GM19239 (cell line): ENCODE measurements around the gene KLC1.

Experiments
- DNase-seq: peaks from one replicate; pipeline ENCODE4 v3.0.0; 2011; ENCODE audit warnings: low spot score; ENCODE audit not compliant: insufficient read length
- FAIRE-seq: peaks from 2 replicates; lab custom pipeline; 2011; peaks lifted over from hg19 to GRCh38; lab: Jason Lieb, UNC

Gene KLC1

GRCh38 chr14:103700753-103701490 lies 71.9 kb downstream of the KLC1 start:
- FAIRE-seq (no peak), DNase-seq (no peak)

GRCh38 chr14:103702095-103702494 lies 73.1 kb downstream of the KLC1 start:
- FAIRE-seq (no peak), DNase-seq (no peak)

GRCh38 chr14:103702497-103703432 lies 73.8 kb downstream of the KLC1 start:
- DNase-seq (no peak), FAIRE-seq (no peak)

- FAIRE-seq (no peak), DNase-seq (no peak)
Observed at GRCh38 chr14:103703433-103704385, 74.7 kb downstream of the KLC1 start.

- FAIRE-seq: no peak
Observed at GRCh38 chr14:103704708-103705107, 75.7 kb downstream of the KLC1 start.

GRCh38 chr14:103705118-103705503 lies 76.1 kb downstream of the KLC1 start:
- FAIRE-seq (no peak), DNase-seq (no peak)

More at GRCh38 chr14:103704708-103705107, 75.7 kb downstream of the KLC1 start:
- no peak for DNase-seq

GRCh38 chr14:103705504-103706284 lies 76.7 kb downstream of the KLC1 start:
- no peak for FAIRE-seq
- no peak for DNase-seq

- FAIRE-seq (no peak), DNase-seq (no peak)
Observed at GRCh38 chr14:103706551-103707328, 77.7 kb downstream of the KLC1 start.

- DNase-seq (no peak), FAIRE-seq (no peak)
Observed at GRCh38 chr14:103707329-103708263, 78.6 kb downstream of the KLC1 start.

GRCh38 chr14:103708750-103709187 lies 79.8 kb downstream of the KLC1 start:
- no peak for DNase-seq
- FAIRE-seq: no peak

- no peak for FAIRE-seq
Observed at GRCh38 chr14:103709814-103710213, 80.8 kb downstream of the KLC1 start.

GRCh38 chr14:103710771-103711377 lies 81.9 kb downstream of the KLC1 start:
- no peak for DNase-seq
- no peak for FAIRE-seq

More at GRCh38 chr14:103709814-103710213, 80.8 kb downstream of the KLC1 start:
- no peak for DNase-seq

- DNase-seq: no peak
- no peak for FAIRE-seq
Observed at GRCh38 chr14:103711516-103712431, 82.8 kb downstream of the KLC1 start.

GRCh38 chr14:103712633-103713247 lies 83.7 kb downstream of the KLC1 start:
- DNase-seq (no peak), FAIRE-seq (no peak)

- FAIRE-seq (no peak), DNase-seq (no peak)
Observed at GRCh38 chr14:103713304-103714062, 84.5 kb downstream of the KLC1 start.
